ENCODE measurements around the gene STAG1.
"Not testable (repeated sequence)": the region's sequence is repeated elsewhere in the genome, so short reads cannot be mapped to it uniquely, and the experiment has no call there.

The STAG1 gene

DNA sequence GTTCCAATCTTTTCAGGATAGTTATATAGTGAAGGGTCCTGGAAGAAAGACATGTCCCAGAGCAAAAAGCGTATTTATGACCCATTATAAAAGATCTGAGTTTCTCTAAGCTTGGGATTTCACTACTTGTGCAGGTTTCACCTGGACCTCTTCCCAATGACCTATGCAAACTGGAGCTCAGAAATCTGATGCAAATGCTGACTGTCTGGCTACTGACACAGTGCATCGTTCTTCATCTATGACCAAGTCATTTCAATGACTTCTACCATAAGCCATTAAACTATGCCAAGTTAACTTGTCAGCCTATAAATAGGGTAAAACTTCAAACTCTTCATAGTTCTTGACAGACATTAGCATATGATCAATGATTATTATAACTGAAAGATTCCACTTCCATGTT, 11.1 kb downstream of the STAG1 start:
- H3K4me3 ChIP-seq (ENCODE audit: low read depth, low read length), result no peak overlapping the region
- TF ChIP-seq, protein P1, sequence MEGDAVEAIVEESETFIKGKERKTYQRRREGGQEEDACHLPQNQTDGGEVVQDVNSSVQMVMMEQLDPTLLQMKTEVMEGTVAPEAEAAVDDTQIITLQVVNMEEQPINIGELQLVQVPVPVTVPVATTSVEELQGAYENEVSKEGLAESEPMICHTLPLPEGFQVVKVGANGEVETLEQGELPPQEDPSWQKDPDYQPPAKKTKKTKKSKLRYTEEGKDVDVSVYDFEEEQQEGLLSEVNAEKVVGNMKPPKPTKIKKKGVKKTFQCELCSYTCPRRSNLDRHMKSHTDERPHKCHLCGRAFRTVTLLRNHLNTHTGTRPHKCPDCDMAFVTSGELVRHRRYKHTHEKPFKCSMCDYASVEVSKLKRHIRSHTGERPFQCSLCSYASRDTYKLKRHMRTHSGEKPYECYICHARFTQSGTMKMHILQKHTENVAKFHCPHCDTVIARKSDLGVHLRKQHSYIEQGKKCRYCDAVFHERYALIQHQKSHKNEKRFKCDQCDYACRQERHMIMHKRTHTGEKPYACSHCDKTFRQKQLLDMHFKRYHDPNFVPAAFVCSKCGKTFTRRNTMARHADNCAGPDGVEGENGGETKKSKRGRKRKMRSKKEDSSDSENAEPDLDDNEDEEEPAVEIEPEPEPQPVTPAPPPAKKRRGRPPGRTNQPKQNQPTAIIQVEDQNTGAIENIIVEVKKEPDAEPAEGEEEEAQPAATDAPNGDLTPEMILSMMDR (IDR thresholded peaks at IDR 0.05; ENCODE audit: low read depth, low read length), result no peak

DNA sequence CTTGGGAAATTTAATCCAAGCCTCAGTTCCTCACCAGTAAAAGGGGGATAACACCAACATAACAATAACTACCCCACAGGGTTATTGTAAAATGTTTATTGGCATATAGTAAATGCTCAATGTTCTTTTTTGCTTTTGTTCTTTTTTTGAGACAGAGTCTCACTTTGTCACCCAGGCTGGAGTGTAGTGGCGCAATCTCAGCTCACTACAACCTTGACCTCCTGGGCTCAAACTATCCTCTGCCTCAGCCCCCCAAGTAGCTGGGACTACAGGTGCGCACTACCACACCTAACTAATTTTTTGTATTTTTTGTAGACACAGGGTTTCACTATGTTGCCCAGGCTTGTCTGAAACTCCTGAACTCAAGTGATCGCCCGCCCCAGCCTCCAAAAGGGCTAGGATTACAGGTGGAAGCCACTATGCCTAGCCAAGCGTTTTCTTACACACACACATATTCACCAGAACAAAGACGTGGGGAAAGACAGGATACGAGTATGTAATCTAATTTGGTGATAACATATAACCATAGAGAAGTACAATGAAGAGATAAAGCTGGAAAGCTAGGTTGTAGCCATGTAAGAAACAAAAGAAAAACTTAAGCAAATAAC, 11.7 kb downstream of the STAG1 start:
- H3K4me3 ChIP-seq (ENCODE audit: low read depth, low read length), result no peak overlapping the region
- TF ChIP-seq, protein P1 (IDR thresholded peaks at IDR 0.05; ENCODE audit: low read depth, low read length), result no peak

DNA sequence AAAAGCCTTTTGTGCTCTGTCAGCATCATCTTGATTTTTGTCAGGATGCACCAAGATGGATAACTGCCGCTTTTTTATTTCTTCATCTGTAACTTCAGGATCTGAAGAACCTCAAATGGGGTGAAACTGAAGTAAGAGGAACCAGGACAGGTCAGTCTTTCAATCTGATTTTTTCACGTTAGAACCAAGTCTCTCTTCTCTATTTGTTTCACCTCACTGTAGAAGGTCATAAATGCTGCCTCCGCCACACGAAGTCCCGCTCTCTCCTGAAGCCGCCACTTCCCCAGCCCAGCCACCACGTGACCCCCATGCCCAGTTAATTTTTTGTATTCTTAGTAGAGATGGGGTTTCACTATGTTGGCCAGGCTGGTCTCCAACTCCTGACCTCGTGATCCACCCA, 15.2 kb downstream of the STAG1 start:
- not testable (repeated sequence) for H3K4me3 ChIP-seq (ENCODE audit: low read depth, low read length)

DNA sequence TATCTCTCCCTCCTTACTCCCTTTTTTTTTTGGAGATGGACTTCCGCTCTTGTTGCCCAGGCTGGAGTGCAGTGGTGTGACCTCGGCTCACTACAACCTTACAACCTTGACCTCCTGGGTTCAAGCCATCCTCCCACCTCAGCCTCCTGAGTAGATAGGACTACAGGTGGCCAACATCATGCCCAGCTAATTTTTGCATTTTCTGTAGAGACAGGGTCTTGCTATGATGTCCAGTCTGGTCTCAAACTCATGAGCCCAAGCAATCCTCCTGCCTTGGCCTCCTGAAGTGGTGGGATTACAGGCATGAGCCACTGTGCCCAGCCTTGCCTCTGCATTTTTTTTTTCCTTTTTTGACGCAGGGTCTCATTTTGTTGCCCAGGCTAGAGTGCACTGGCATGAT, 17.1 kb downstream of the STAG1 start:
- no peak overlapping the region for H3K4me3 ChIP-seq (ENCODE audit: low read depth, low read length)
- TF ChIP-seq, protein P1 (IDR thresholded peaks at IDR 0.05; ENCODE audit: low read depth, low read length), result no peak

DNA sequence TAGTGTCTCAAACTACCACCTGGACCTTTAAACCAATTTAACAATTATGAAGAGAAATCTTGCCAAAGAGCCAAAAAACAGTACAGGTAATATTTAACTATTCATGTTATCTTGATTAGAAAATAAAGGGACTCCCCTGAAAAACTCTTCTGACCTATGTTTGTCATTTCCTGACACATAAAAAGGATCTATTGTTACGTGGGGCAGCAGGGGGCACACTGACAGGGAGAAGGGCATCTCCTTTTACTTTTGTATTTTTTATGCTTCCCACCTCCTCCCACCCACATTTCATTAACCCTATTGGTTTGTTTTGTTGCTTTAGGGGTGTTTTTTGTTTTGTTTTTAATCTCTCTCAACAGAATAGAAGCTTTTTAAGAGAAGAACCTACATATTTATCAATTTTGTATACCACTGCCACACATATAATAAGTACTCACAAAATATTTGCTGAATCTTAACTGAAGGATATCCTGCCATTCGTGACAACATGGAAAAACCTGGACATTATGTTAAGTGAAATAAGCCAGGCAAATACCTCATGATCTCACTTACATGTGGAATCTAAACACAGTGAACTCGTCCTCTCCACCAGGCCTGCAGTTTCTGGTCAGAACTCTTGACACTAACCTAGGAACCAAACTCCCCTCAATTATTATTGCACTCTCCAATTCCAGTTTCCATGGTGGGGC, 17.7 kb downstream of the STAG1 start:
- TF ChIP-seq, protein P1 (IDR thresholded peaks at IDR 0.05; ENCODE audit: low read depth, low read length), result no peak
- H3K4me3 ChIP-seq (ENCODE audit: low read depth, low read length), result no peak overlapping the region

DNA sequence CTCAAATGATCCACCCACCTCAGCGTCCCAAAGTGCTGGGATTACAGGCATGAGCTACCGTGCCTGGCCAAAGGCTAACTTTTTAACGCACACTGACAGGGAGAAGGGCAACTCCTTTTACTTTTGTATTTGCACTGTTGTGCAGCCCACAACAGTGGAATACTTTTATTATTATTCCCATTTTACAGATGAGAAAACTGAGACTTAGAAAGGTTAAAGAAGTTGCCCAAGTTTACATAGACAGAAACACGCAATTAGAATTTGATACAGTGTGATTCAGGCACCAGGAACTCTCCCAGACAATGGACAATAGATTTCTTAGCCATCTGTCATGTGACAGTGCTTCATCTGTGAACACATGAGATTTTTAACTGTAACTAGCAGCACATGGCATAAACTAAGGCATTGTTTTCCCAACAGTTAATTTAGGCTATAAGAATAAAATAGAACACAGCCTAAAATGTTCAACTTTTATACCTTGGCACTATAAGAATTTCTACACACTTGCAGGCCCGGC, 18.8 kb downstream of the STAG1 start:
- H3K4me3 ChIP-seq (ENCODE audit: low read depth, low read length), result no peak overlapping the region
- TF ChIP-seq, protein P1 (IDR thresholded peaks at IDR 0.05; ENCODE audit: low read depth, low read length), result no peak

DNA sequence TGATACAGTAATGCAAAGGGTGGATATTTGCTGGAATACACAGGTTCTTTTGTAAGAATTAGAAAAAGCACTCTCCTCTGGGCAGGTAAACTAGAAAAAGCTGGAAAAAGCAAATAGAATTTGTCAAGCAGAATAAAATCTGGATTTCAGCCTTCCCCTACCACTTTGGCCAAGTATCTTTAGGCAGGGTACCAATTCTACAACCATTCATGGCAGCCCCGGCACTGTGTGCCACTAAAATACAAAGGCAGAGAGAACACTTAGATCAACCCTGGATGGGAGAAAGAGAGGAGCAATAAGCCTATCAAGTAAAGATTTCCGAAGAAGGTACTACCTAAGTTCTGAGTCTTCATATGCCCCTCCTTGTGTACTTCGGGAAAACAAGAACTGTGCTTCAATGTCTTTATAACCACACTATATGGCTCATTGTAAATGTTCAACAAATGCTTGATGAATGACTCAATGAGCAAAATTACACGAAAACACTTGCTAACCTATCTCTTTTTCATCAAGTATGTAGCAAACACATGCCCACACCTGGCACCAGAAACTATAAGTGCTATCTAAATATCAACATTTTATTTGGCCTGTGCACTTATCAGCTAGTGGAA, 20.8 kb downstream of the STAG1 start:
- H3K4me3 ChIP-seq (ENCODE audit: low read depth, low read length), result no peak overlapping the region
- TF ChIP-seq, protein P1 (IDR thresholded peaks at IDR 0.05; ENCODE audit: low read depth, low read length), result no peak
